Stimulated activated CD8-positive, alpha-beta memory T cell treated with anti-CD3 and anti-CD28 coated beads, Interleukin-7, amount 100 ng/mL, for 1 hour (primary cell): ENCODE measurements around the gene ZNF414.

ENCODE experiments used
- DNase-seq, 2 donors: peaks; one replicate each; pipeline ENCODE4 v3.0.0-alpha.2; 2020; ENCODE audit warnings: low read depth in 2 of 2

ZNF414 gene

GRCh38 chr19:8466018-8466417 lies 47.9 kb downstream of the ZNF414 start:
- DNase-seq: no peak

GRCh38 chr19:8463365-8463764 lies 50.6 kb downstream of the ZNF414 start:
- DNase-seq: no peak

- no peak for DNase-seq
Observed at GRCh38 chr19:8462571-8462970, 51.4 kb downstream of the ZNF414 start.

- no peak for DNase-seq
Observed at GRCh38 chr19:8461891-8462290, 52.1 kb downstream of the ZNF414 start.

- DNase-seq: no peak
Observed at GRCh38 chr19:8461376-8461775, 52.6 kb downstream of the ZNF414 start.

- no peak for DNase-seq
Observed at GRCh38 chr19:8460516-8461298, 53.3 kb downstream of the ZNF414 start.
